CD14-positive monocyte (primary cell): ENCODE results near the gene LIN54. TPM values are rescaled to one million over a fixed set of nuclear protein-coding genes. Genes with fewer than 3 reads are reported as not detected.

Experiments used
- DNase-seq, 3 donors: peaks; one replicate each; pipeline ENCODE4 v3.0.0-alpha.2; 2011 to 2022
- H2AFZ ChIP-seq: 2 replicates; pipeline ENCODE4 v1.6.0; 2012; ENCODE audit warnings: mild to moderate bottlenecking, low read depth, low read length, inconsistent platforms; ENCODE audit not compliant: insufficient read depth, poor library complexity, severe bottlenecking
- H3K27ac ChIP-seq, 2 donors: 1 replicate in 1 of 2; 2 replicates in 1 of 2; pipeline ENCODE4 v1.5.1; 2012 to 2013; ENCODE audit warnings: low read length in 2 of 2, control low read depth in 1 of 2, inconsistent platforms in 1 of 2, low read depth in 1 of 2, mild to moderate bottlenecking in 1 of 2
- H3K27me3 ChIP-seq, 2 donors: one replicate each; pipeline versions ENCODE4 v1.6.0 to v1.6.1; 2011 to 2013; ENCODE audit warnings: low read length in 2 of 2; ENCODE audit not compliant: control insufficient read depth in 2 of 2, insufficient read depth in 2 of 2
- H3K36me3 ChIP-seq, 2 donors: replicated peaks in 1 of 2; 1 replicate in 1 of 2; 2 replicates in 1 of 2; pipeline versions ENCODE4 v1.5.1 to v1.6.1; 2012 to 2013; ENCODE audit warnings: low read length in 2 of 2, control low read depth in 1 of 2, inconsistent platforms in 1 of 2, mild to moderate bottlenecking in 1 of 2; ENCODE audit not compliant: insufficient read depth in 2 of 2, control insufficient read depth in 1 of 2
- H3K4me1 ChIP-seq, 2 donors: 1 replicate in 1 of 2; 2 replicates in 1 of 2; pipeline versions ENCODE4 v1.5.1 to v1.6.1; 2012 to 2013; ENCODE audit warnings: low read length in 2 of 2, control low read depth in 1 of 2, inconsistent platforms in 1 of 2, mild to moderate bottlenecking in 1 of 2, moderate library complexity in 1 of 2; ENCODE audit not compliant: insufficient read depth in 2 of 2, control insufficient read depth in 1 of 2
- H3K4me2 ChIP-seq: replicated peaks from 2 replicates; pipeline ENCODE3; 2012; ENCODE audit warnings: low read length, moderate library complexity, mild to moderate bottlenecking; ENCODE audit not compliant: poor library complexity, severe bottlenecking; ENCODE audit errors: extremely low read depth
- H3K4me3 ChIP-seq, 3 experiments: fragments of 200-600 bp in 1 of 3; sonication (generic) in 1 of 3; replicated peaks in 1 of 3; 1 replicate in 2 of 3; 2 replicates in 1 of 3; pipeline ENCODE4 v1.5.1; 2011 to 2013; ENCODE audit warnings: low read length in 3 of 3, mild to moderate bottlenecking in 3 of 3, control low read depth in 2 of 3, low read depth in 2 of 3, inconsistent platforms in 1 of 3, moderate library complexity in 1 of 3
- H3K79me2 ChIP-seq: 2 replicates; pipeline ENCODE4 v1.6.0; 2012; ENCODE audit warnings: mild to moderate bottlenecking, control low read depth, inconsistent platforms, low read length, moderate library complexity; ENCODE audit not compliant: insufficient read depth
- H3K9ac ChIP-seq: 2 replicates; pipeline ENCODE4 v1.6.0; 2017; ENCODE audit warnings: low read length, mild to moderate bottlenecking; ENCODE audit not compliant: insufficient read depth, poor library complexity, severe bottlenecking
- H3K9me3 ChIP-seq, 2 donors: replicated peaks in 1 of 2; 1 replicate in 1 of 2; 2 replicates in 1 of 2; pipeline versions ENCODE4 v1.5.1 to v1.6.1; 2012 to 2013; ENCODE audit warnings: low read length in 2 of 2, control low read depth in 1 of 2; ENCODE audit not compliant: control insufficient read depth in 1 of 2, insufficient read depth in 1 of 2
- H4K20me1 ChIP-seq: 2 replicates; pipeline ENCODE4 v1.6.0; 2012; ENCODE audit warnings: mild to moderate bottlenecking, low read length, control low read depth, moderate library complexity; ENCODE audit not compliant: insufficient read depth
- H3K27ac Mint-ChIP-seq, 7 donors: one replicate each; pipeline ENCODE4 v1.8.0; 2020; ENCODE audit warnings: mild to moderate bottlenecking in 7 of 7, mixed read lengths in 7 of 7, moderate library complexity in 6 of 7, inconsistent platforms in 2 of 7
- H3K27me3 Mint-ChIP-seq, 3 donors: one replicate each; pipeline ENCODE4 v1.8.0; 2021 to 2022; ENCODE audit warnings: low read depth in 3 of 3, mild to moderate bottlenecking in 3 of 3, mixed read lengths in 3 of 3, moderate library complexity in 3 of 3, inconsistent platforms in 1 of 3
- H3K36me3 Mint-ChIP-seq, 2 donors: one replicate each; pipeline ENCODE4 v1.8.0; 2020; ENCODE audit warnings: mixed read lengths in 2 of 2, inconsistent platforms in 1 of 2, mild to moderate bottlenecking in 1 of 2
- H3K4me1 Mint-ChIP-seq: one replicate; pipeline ENCODE4 v1.8.0; 2020; ENCODE audit warnings: mild to moderate bottlenecking, mixed read lengths
- H3K4me3 Mint-ChIP-seq, 2 donors: one replicate each; pipeline ENCODE4 v1.8.0; 2020; ENCODE audit warnings: mild to moderate bottlenecking in 2 of 2, mixed read lengths in 2 of 2, moderate library complexity in 1 of 2
- H3K9me3 Mint-ChIP-seq, 7 donors: one replicate each; pipeline ENCODE4 v1.8.0; 2020 to 2022; ENCODE audit warnings: mixed read lengths in 7 of 7, mild to moderate bottlenecking in 6 of 7, moderate library complexity in 6 of 7, inconsistent platforms in 2 of 7
- CTCF ChIP-seq: fragments of 200-600 bp; IDR thresholded peaks from one replicate; pipeline ENCODE4 v1.8.0; 2022; ENCODE audit warnings: antibody characterized with exemption, mild to moderate bottlenecking
- WGBS: methylation state at CpG from one replicate; pipeline ENCODE4 v1.1.5; 2013; ENCODE audit warnings: missing lambda C conversion rate; ENCODE audit not compliant: insufficient coverage; 5-methylcytosine and 5-hydroxymethylcytosine counted together
- intact Hi-C, 2 donors: fragments of 100-400 bp; cut with micrococcal nuclease; formaldehyde crosslinking; loops; one replicate each; pipeline versions ENCODE4 v1.15.0 to v1.15.1; 2023
- polyA plus RNA-seq, 3 donors: library from polyadenylated mRNA; depleted of rRNA in 1 of 3; unstranded in 2 of 3; stranded (reverse) in 1 of 3; fragments of 300-500 nt in 2 of 3; fragments of >200 nt in 1 of 3; fragmentation: Illumina TruSeq in 2 of 3; gene quantifications; 1 replicate in 2 of 3; 2 replicates in 1 of 3; pipeline ENCODE4 v1.2.3, GENCODE V29; 2012 to 2021

LIN54 gene
- polyA plus RNA-seq, 3 donors = 2.9 to 6.4 (median 3.7) TPM

GRCh38 chr4:82906469-82906868, 104.2 kb downstream of the LIN54 start:
- no CpG with 5 or more reads among the region's 3 CpGs for WGBS
- Histone ChIP-seq H3K27me3 (no peaks in the 10 kb centered on the region), H3K4me2 (no peak overlapping the region), H2AFZ (no peak overlapping the region), H3K27ac (no peak overlapping the region), H4K20me1 (no peaks in the 10 kb centered on the region), H3K9ac (no peak overlapping the region), H3K79me2 (peaks cover 21% of the 10 kb centered on the region), H3K36me3 (peaks cover 7 to 27% of the 10 kb centered on the region in 2 donors), H3K4me1 (peaks cover 3 to 12% of the 10 kb centered on the region in 2 donors), H3K9me3 (no peaks in the 10 kb centered on the region), H3K4me3 (no peak overlapping the region)
- Mint-ChIP-seq H3K27ac (no peak overlapping the region), H3K36me3 (peaks cover 16 to 19% of the 10 kb centered on the region in 2 donors), H3K27me3 (no peaks in the 10 kb centered on the region), H3K4me3 (no peak overlapping the region), H3K9me3 (no peaks in the 10 kb centered on the region), H3K4me1 (peaks cover 11% of the 10 kb centered on the region)
- intact Hi-C loops = loop anchor here (10.0 kb wide), 2 partner anchors 52 to 472 kb away; partner anchors contain the start of genes ENOPH1 (in 1 of the 2) and HNRNPDL (in 1 of the 2)
- TF ChIP-seq CTCF = no peak
- no peak for DNase-seq

- Histone ChIP-seq H3K79me2 (peaks cover 21% of the 10 kb centered on the region), H3K9ac (no peak overlapping the region)
These were observed 105.4 kb downstream of the LIN54 start for GRCh38 chr4:82905205-82905604.

More at GRCh38 chr4:82905205-82905604, 105.4 kb downstream of the LIN54 start:
- H3K9me3 ChIP-seq = no peaks in the 10 kb centered on the region
- no peak overlapping the region for H3K4me3 ChIP-seq
- no CpG with 5 or more reads among the region's 2 CpGs for WGBS
- intact Hi-C loops = loop anchor here (10.0 kb wide), 2 partner anchors 50 to 470 kb away; partner anchors contain the start of genes ENOPH1 (in 1 of the 2) and HNRNPDL (in 1 of the 2)
- TF ChIP-seq CTCF = no peak
- H3K4me2 ChIP-seq = no peak overlapping the region
- Mint-ChIP-seq H3K27ac (peak overlapping the region in 4 of 7 donors; percentile 23 to 80 (median 48)), H3K4me1 (peaks cover 11% of the 10 kb centered on the region), H3K27me3 (no peaks in the 10 kb centered on the region), H3K36me3 (peaks cover 9 to 14% of the 10 kb centered on the region in 2 donors), H3K9me3 (no peaks in the 10 kb centered on the region), H3K4me3 (no peak overlapping the region)
- no peak overlapping the region for H2AFZ ChIP-seq
- peaks cover under 1% of the 10 kb centered on the region for H4K20me1 ChIP-seq
- peaks cover 3 to 15% of the 10 kb centered on the region in 2 donors for H3K4me1 ChIP-seq
- H3K27ac ChIP-seq = no peak overlapping the region
- H3K36me3 ChIP-seq = peaks cover 7 to 25% of the 10 kb centered on the region in 2 donors
- H3K27me3 ChIP-seq = no peaks in the 10 kb centered on the region
- peak; percentile 38 to 77 (median 42) for DNase-seq
